Esophagus mucosa (tissue), 1 donor: ENCODE results near the gene FATE1. TPM values are rescaled to one million over a fixed set of nuclear protein-coding genes. Genes with fewer than 3 reads are reported as not detected.
"Not testable (repeated sequence)": the region's sequence is repeated elsewhere in the genome, so short reads cannot be mapped to it uniquely, and the experiment has no call there.

ENCODE experiments used
- ATAC-seq: fragments of 200-7000 bp; cut with Tn5 transposase; one replicate; pipeline ENCODE4 v1.9.1; 2020
- total RNA-seq: library from RNA; stranded (reverse); gene quantifications from one replicate; pipeline ENCODE4 v1.2.4, GENCODE V29; 2023
- donor health status: DM: yes; HTN: yes; CAD: no.

The FATE1 gene
- total RNA-seq, result not detected

- no peak for ATAC-seq
Measured at GRCh38 chrX:151715752-151716151, at the start of gene FATE1. TSS of gene FATE1 (plus strand) at chrX:151716035. CDS start at chrX:151716120, 85 bp downstream.

- no peak for ATAC-seq
Measured at GRCh38 chrX:151675121-151675746, 40.6 kb upstream of the FATE1 start.

GRCh38 chrX:151676196-151676595 lies 39.6 kb upstream of the FATE1 start:
- ATAC-seq, result no peak

- no peak for ATAC-seq
Measured at GRCh38 chrX:151679798-151680402, 35.9 kb upstream of the FATE1 start.

GRCh38 chrX:151680805-151681204 lies 35.0 kb upstream of the FATE1 start:
- ATAC-seq, result peak; percentile 87

GRCh38 chrX:151687635-151688034 lies 28.2 kb upstream of the FATE1 start:
- no peak for ATAC-seq

GRCh38 chrX:151688695-151689094 lies 27.1 kb upstream of the FATE1 start:
- ATAC-seq, result no peak

GRCh38 chrX:151692825-151693224 lies 23.0 kb upstream of the FATE1 start:
- no peak for ATAC-seq

GRCh38 chrX:151694121-151694520 lies 21.7 kb upstream of the FATE1 start:
- ATAC-seq, result no peak

- ATAC-seq, result no peak
Measured at GRCh38 chrX:151694661-151695582, 20.9 kb upstream of the FATE1 start, which contains the start of gene PRRG3. TSS of gene PRRG3 (plus strand) at chrX:151695458. CDS start at chrX:151698815, 3,357 bp downstream.

- ATAC-seq, result no peak
Measured at GRCh38 chrX:151695583-151696340, 20.1 kb upstream of the FATE1 start.

GRCh38 chrX:151697082-151697481 lies 18.8 kb upstream of the FATE1 start:
- ATAC-seq, result not testable (repeated sequence)

- no peak for ATAC-seq
Measured at GRCh38 chrX:151697522-151697921, 18.3 kb upstream of the FATE1 start.

- ATAC-seq, result no peak
Measured at GRCh38 chrX:151698485-151698884, 17.4 kb upstream of the FATE1 start.

GRCh38 chrX:151699746-151700145 lies 16.1 kb upstream of the FATE1 start:
- ATAC-seq, result no peak

GRCh38 chrX:151700581-151700980 lies 15.3 kb upstream of the FATE1 start:
- ATAC-seq, result peak; percentile 19

GRCh38 chrX:151701071-151701470 lies 14.8 kb upstream of the FATE1 start:
- no peak for ATAC-seq

- ATAC-seq, result no peak
Measured at GRCh38 chrX:151701531-151701930, 14.3 kb upstream of the FATE1 start.

- no peak for ATAC-seq
Measured at GRCh38 chrX:151702026-151702714, 13.7 kb upstream of the FATE1 start.

- ATAC-seq, result no peak
Measured at GRCh38 chrX:151702741-151703340, 13.0 kb upstream of the FATE1 start.

GRCh38 chrX:151703487-151703886 lies 12.3 kb upstream of the FATE1 start:
- ATAC-seq, result no peak
